Right renal pelvis (tissue), 4 donors: ENCODE results near the gene CREBRF. TPM values are rescaled to one million over a fixed set of nuclear protein-coding genes. Genes with fewer than 3 reads are reported as not detected.
A peak's percentile ranks its signal among the peaks of the same experiment; 100 is the strongest.
"Not testable (repeated sequence)": the region's sequence is repeated elsewhere in the genome, so short reads cannot be mapped to it uniquely, and the experiment has no call there.

Experiments used
- DNase-seq, 4 donors: peaks; one replicate each; pipeline ENCODE4 v3.0.0-alpha.2; 2013; ENCODE audit warnings: low read depth in 4 of 4, low spot score in 3 of 4, missing footprints in 1 of 4
- polyA plus RNA-seq, 4 donors: library from polyadenylated mRNA; unstranded; fragments of 120-200 nt; gene quantifications; one replicate each; pipeline ENCODE4 v1.2.1, GENCODE V29; 2013; ENCODE audit not compliant: insufficient read length in 4 of 4

Gene CREBRF
- polyA plus RNA-seq, result 10 to 100 TPM; 19.0 to 23.4 (median 23.2) TPM

DNA sequence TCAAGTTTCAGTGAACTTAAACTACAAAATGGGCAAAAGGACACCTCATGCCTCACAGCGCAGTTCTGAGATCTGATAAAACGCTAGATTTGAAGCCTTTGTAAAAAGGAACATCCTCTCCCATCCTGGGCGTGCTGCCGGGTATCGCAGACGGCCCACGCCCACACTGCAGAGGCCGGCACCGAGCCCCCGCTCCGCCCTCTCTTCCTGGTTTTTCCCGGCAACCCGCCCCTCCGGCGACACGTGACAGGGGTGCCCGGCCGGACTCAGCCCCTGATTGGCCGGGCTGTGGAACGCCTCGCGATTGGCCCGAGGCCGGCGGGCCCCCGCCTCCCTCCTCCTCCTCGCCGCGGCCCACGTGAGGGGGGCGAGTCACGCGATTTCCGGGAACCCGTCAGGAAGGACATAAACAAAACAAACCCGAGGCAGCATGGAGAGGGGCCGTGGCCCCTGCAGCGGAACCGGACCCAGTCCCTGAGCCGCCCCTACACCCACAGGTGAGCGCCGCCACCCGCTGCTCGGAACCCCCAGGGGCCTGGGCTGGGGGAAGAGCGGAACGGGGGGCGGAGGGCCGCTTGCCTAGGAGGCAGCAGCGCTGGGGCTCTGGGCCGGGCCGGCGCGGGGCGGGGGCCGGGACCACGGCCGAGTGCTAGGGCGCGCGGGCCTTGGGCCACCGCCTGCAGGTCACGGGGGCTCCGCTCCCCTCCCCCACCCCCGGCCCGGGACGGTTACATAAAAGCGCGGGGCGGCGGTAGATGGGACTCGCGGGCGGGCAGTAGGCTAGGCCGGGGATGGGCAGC is at the start of gene CREBRF:
Gene CREBRF (plus strand): TSS at position 370 of the 800 bp plus-strand sequence. CDS start 24,424 bp downstream, outside the sequence.
- peak; percentile 89 to 92 (median 90) for DNase-seq

DNA sequence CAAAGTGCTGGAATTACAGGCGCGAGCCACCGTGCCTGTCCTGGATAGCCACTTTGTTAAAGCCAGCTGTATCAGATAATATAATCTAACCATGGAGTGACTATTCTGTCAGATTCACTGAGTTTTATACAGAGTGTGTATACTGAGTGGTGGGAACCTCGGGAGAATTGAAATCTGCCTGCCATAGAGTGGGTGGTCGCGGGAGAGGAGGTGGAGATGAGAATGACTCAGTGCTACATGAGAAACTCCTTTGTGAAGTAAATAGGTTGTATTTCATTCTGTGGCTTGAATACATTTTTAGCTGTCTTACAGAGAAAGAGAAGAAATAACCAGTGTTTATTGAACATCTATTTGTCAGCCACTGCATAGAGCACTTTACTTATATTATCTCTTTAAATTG is 46.1 kb upstream of the CREBRF start:
- DNase-seq, result no peak

- no peak for DNase-seq
Observed at GRCh38 chr5:173010547-173011464, 45.3 kb upstream of the CREBRF start.

DNA sequence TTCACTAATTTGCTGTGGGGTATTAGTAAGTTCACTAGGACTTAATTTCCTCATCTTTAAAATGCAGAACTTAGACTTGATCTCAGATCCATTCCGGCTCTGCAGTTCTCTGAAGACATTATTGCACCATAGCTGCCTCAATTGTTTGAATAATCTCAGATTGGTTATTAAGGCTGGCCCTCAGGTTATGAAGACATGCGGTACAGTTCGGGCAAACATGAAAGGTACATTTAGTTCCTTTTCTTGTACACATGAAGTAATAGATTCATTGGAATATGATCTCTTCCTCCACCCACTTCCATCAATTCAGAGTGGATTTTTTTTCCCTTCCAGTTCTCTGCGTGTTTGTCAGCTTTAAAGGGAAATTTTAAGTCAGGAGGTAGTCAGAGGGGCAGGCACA is 44.6 kb upstream of the CREBRF start:
- DNase-seq, result no peak

- DNase-seq, result no peak
Observed at GRCh38 chr5:173012882-173013281, 43.3 kb upstream of the CREBRF start.

DNA sequence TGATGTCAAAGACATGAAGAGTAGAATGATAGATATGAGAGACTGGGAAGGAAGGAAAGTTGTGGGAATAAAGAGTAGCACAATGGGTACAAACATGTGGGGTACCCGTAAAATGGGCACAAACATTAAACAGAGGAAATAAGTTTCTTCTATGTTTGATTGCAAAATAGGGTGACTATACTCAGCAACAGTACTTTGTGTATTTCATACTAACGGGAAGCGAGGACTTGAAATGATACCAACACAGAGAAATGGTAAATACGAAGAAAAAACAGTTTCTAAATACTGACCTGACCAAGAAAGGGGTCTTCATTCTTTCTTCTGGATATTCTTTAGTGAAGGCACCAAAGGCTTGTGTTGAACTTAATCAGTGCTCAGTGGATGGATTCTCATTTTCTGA is 41.5 kb upstream of the CREBRF start:
- DNase-seq, result no peak

DNA sequence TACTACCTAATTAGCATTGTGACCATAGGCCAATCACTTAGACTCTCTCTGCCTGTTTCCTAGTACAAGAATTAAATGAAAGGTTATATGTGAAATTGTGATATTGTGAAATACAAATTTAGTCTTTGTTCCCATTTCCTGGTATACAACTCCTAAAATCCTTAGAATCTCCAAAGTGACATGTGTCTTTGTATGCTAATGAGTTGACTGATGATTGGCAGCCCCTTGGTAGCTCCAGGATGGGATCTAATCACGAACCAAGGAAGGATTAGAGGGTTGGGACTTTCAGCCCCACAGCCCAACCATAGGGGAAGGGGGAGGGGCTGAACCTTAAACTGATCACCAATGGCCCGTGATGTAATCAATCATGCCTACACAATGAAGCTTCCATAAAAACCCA is 41.0 kb upstream of the CREBRF start:
- no peak for DNase-seq

DNA sequence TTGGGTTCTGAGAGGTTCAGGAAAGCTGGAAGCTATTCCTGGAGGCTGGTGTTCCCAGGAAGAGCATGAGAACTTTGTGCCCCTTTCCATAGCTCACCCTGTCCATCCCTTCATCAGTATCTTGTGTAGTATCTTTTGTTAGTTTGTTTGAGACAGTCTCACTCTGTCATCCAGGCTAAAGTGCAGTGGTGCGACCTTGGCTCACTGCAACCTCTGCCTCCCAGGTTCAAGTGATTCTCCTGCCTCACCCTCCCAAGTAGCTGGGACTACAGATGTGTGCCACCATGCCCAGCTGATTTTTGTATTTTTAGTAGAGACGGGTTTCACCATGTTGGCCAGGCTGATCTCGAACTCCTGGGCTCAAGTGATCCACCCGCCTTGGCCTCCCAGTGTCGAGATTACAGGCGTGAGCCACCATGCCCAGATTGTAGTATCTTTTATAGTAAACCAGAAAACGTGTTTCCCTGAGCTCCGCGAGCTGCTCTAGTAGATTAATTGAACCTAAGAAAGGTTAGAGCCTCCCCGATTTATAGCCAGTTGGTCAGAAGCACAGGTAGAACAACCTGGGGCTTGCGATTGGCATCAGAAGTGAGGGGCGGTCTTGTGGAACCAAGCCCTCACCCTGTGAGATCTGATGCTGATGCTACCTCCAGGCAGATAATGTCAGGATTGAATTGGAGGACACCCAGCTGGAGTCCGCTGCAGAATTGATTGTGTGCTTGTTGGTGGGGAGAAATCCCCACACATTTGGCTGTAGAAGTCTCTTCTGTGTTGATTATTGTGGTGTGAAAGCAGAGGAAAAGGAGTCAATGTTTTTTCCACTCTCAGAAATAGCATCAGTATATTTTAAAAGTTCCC is 40.3 kb upstream of the CREBRF start:
- no peak for DNase-seq

DNA sequence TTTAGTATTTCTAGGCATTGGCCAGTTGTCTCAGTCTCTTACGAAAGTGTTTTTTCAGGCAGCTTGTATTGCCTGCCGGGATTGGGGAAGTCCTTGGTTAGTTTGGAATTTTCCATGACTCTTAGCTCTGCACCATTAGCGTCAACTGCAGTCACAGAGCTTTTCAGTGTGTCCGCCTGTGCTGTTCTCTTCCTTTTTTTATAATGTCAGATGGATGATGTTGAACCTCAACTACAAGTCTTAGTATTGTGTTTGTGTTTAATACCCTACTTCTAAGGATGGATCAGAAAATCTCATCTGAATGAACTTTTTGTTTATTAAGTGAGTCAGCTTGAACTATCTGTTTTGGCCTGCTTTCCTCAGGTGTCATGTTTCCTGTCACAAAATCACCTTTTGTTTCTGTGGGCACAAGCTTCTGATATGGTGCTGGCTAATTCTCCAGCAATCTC is 39.5 kb upstream of the CREBRF start:
- no peak for DNase-seq

DNA sequence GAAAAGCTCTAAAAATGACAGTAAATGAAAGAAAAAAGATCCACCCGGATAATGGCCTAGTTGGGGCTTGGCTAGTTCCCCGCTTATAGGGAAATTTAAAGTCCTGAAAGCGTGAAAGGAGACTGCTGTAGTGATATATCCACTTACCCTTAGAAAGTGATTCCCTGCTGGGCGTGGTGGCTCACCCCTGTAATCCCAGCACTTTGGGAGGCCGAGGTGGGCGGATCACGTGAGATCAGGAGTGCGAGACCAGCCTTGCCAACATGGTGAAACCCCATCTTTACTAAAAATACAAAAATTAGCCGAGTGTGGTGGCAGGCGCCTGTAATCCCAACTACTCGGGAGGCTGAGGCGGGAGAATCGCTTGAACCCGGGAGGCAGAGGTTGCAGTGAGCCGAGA is 39.1 kb upstream of the CREBRF start:
- DNase-seq, result not testable (repeated sequence)

DNA sequence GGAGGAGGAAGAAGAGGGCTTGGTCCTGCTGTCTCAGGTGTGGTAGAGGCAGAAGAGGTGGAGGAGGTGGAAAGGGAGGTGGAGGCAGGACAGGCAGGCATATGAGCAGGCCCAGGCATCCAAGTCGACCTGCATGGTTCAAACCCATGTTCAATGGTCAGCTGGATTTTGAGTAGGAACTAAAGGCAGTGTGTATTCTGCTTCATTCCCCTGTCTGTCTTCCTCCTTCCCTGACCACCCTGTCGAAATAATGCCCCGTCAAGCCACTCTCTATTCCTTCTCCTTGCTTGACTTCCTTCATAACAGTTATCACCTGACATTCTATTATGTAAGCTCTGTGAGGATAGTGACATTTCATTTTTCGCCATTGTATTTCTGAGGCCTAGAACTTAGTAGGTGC is 37.8 kb upstream of the CREBRF start:
- DNase-seq, result no peak

DNA sequence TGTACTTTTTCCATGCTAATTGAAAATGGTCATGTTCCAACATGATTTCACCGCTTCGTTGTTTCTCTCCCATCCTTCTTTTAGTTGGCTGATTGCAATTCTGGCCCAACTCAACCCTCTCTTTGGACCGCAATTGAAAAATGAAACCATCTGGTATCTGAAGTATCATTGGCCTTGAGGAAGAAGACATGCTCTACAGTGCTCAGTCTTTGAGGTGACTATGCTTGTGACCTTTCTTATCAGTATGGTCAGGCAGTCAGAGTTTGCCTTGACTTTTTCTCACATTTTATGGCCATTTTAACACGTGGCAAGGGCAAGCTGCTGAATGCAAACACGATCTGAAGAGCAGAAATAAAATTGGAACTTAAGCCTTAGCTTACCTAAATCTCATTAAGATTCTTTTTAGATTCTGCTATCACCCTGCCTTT is 36.0 kb upstream of the CREBRF start:
- no peak for DNase-seq

- no peak for DNase-seq
Observed at GRCh38 chr5:173020643-173021042, 35.5 kb upstream of the CREBRF start.

DNA sequence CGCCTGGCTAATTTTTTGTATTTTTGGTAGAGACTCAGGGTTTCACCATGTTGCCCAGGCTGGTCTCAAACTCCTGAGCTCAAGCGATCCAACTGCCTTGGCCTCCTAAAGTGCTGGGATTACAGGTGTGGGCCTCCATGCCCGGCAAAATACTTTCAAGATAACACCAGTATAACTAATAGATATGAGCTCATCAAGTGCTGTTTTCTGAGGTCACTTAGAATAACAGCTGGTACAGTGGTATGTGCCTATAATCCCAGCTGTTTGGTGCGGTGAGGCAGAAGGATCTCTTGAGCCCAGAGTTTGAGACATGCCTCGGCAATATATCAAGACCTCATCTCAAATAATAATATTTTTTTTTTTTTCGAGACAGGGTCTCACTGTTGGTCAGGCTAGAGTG is 30.5 kb upstream of the CREBRF start:
- no peak for DNase-seq

DNA sequence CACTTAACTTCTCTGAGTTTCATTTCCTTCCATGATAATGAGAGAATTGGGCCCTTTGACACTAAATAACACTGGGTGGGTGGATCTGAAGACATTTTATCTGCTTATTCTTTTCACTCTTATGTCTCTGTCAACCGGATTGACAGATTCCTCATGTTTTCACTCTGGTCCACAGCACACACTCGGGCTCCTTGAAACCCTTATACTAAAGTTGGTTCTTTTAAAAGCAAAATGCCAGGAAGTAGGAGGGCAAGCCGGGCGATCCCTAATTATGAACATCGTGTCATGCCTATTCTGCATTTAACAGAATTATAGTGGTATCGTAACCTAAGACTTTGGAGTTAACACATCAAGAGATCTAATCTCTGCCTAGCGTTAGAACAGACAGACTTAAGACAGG is 28.2 kb upstream of the CREBRF start:
- DNase-seq, result no peak

- DNase-seq, result no peak
Observed at GRCh38 chr5:173028811-173029327, 27.3 kb upstream of the CREBRF start.

GRCh38 chr5:173029499-173029921 is 26.6 kb upstream of the CREBRF start:
- DNase-seq, result no peak

GRCh38 chr5:173032096-173032495 is 24.1 kb upstream of the CREBRF start:
- not testable (repeated sequence) for DNase-seq

DNA sequence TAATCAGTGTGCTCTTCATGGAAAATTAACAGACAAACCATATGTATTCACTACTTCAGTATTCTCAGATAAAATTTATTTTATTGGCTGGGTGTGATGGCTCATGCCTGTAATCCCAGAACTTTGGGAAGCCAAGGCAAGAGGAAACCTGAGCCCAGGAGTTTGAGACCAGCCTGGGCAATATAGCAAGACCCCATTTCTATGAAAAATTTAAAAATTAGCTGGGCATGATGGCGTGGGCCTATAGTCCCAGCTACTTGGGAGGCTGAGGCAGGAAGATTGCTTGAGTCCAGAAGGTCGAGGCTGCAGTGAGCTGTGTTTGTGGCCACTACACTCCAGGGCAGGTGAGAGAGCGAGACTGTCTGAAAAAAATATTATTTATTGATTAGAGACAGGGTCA is 23.4 kb upstream of the CREBRF start:
- DNase-seq, result no peak

GRCh38 chr5:173033923-173034322 is 22.2 kb upstream of the CREBRF start:
- no peak for DNase-seq
